HG02610 (cell line): ENCODE results near the gene REXO4.
A peak's percentile ranks its signal among the peaks of the same experiment; 100 is the strongest.
"Not testable (repeated sequence)": the region's sequence is repeated elsewhere in the genome, so short reads cannot be mapped to it uniquely, and the experiment has no call there.

Source experiments
- ATAC-seq: cut with Tn5 transposase; IDR thresholded peaks from one replicate; pipeline ENCODE4 v1.9.1; 2021; ENCODE audit warnings: mild to moderate bottlenecking, moderate library complexity; ENCODE audit not compliant: unreplicated experiment

Gene REXO4

GRCh38 chr9:133421615-133422542 is 4.1 kb upstream of the REXO4 start, which contains the start of gene ADAMTS13:
TSS of gene ADAMTS13 (plus strand) at chr9:133422367. CDS start at chr9:133422444, 77 bp downstream.
- peak; percentile 56 for ATAC-seq

GRCh38 chr9:133420392-133420827 is 2.6 kb upstream of the REXO4 start:
- ATAC-seq: peak; percentile 36

- no peak for ATAC-seq
These were observed 1.2 kb upstream of the REXO4 start for GRCh38 chr9:133419005-133419404.

- ATAC-seq: no peak
These were observed 2.6 kb downstream of the REXO4 start for GRCh38 chr9:133415170-133415569.

- no peak for ATAC-seq
These were observed 9.8 kb downstream of the REXO4 start for GRCh38 chr9:133408042-133408441.

- ATAC-seq: peak; percentile 44
These were observed 11.1 kb downstream of the REXO4 start for GRCh38 chr9:133406480-133407307.

GRCh38 chr9:133405508-133406438 is 12.0 kb downstream of the REXO4 start:
- no peak for ATAC-seq

- no peak for ATAC-seq
These were observed 13.3 kb downstream of the REXO4 start for GRCh38 chr9:133404454-133405002.

- ATAC-seq: no peak
These were observed 13.9 kb downstream of the REXO4 start for GRCh38 chr9:133403766-133404453.

- no peak for ATAC-seq
These were observed 15.1 kb downstream of the REXO4 start for GRCh38 chr9:133402689-133403088.

- no peak for ATAC-seq
These were observed 16.2 kb downstream of the REXO4 start for GRCh38 chr9:133401588-133401987.

- ATAC-seq: no peak
These were observed 17.5 kb downstream of the REXO4 start for GRCh38 chr9:133400292-133400691.

GRCh38 chr9:133397895-133398294 is 19.9 kb downstream of the REXO4 start:
- ATAC-seq: no peak

- no peak for ATAC-seq
These were observed 20.4 kb downstream of the REXO4 start for GRCh38 chr9:133397370-133397769.

GRCh38 chr9:133396952-133397351 is 20.9 kb downstream of the REXO4 start:
- no peak for ATAC-seq

- no peak for ATAC-seq
These were observed 23.0 kb downstream of the REXO4 start for GRCh38 chr9:133394687-133395271.

GRCh38 chr9:133393399-133393798 is 24.4 kb downstream of the REXO4 start:
- no peak for ATAC-seq

GRCh38 chr9:133392308-133392707 is 25.5 kb downstream of the REXO4 start:
- not testable (repeated sequence) for ATAC-seq

GRCh38 chr9:133391449-133391848 is 26.4 kb downstream of the REXO4 start:
- ATAC-seq: not testable (repeated sequence)
